DOHH2 (cell line): ENCODE data around the gene ZNF213.

Source experiments
- H3F3A ChIP-seq: fragments of 200-600 bp; sonication (generic), shearing (Covaris generic); 2 replicates; pipeline ENCODE4 v1.6.0; 2016; ENCODE audit warnings: antibody characterized with exemption, mild to moderate bottlenecking; ENCODE audit not compliant: control insufficient read depth, insufficient read depth
- H3K27ac ChIP-seq: fragments of 200-600 bp; sonication (generic); 2 replicates; pipeline ENCODE4 v1.5.1; 2014; ENCODE audit warnings: low read depth, mild to moderate bottlenecking, low read length, moderate library complexity
- H3K27me3 ChIP-seq: fragments of 200-600 bp; sonication (generic); 2 replicates; pipeline ENCODE4 v1.6.1; 2014; ENCODE audit warnings: mild to moderate bottlenecking, low read length, mixed read lengths; ENCODE audit not compliant: control insufficient read depth
- H3K36me3 ChIP-seq: fragments of 200-600 bp; sonication (generic); 2 replicates; pipeline ENCODE4 v1.6.1; 2014; ENCODE audit warnings: mild to moderate bottlenecking, low read length, moderate library complexity, mixed read lengths; ENCODE audit not compliant: control insufficient read depth
- H3K4me1 ChIP-seq: fragments of 200-600 bp; sonication (generic); 2 replicates; pipeline ENCODE4 v1.6.1; 2014; ENCODE audit warnings: mild to moderate bottlenecking, low read length, mixed read lengths; ENCODE audit not compliant: control insufficient read depth
- H3K4me2 ChIP-seq: fragments of 200-600 bp; sonication (generic); 2 replicates; pipeline ENCODE4 v1.6.0; 2014; ENCODE audit warnings: mild to moderate bottlenecking, low read length, moderate library complexity
- H3K4me3 ChIP-seq: fragments of 200-600 bp; sonication (generic); 2 replicates; pipeline ENCODE4 v1.5.1; 2014; ENCODE audit warnings: mild to moderate bottlenecking, low read length, mixed read lengths
- H3K79me2 ChIP-seq: fragments of 200-600 bp; sonication (generic); 2 replicates; pipeline ENCODE4 v1.6.1; 2014; ENCODE audit warnings: mild to moderate bottlenecking, low read length, mixed read lengths; ENCODE audit not compliant: control insufficient read depth
- H3K9me2 ChIP-seq: fragments of 200-600 bp; sonication (generic); replicated peaks from 2 replicates; pipeline ENCODE4 v1.6.1; 2014; ENCODE audit warnings: mild to moderate bottlenecking, low read length, mixed read lengths; ENCODE audit not compliant: control insufficient read depth
- H3K9me3 ChIP-seq: fragments of 200-600 bp; sonication (generic); 2 replicates; pipeline ENCODE4 v1.6.1; 2014; ENCODE audit warnings: antibody characterized with exemption, low read length, mixed read lengths; ENCODE audit not compliant: control insufficient read depth, insufficient read depth
- H4K20me1 ChIP-seq: fragments of 200-600 bp; sonication (generic); 2 replicates; pipeline ENCODE4 v1.6.0; 2014; ENCODE audit warnings: low read depth, mild to moderate bottlenecking, antibody characterized with exemption, low read length, moderate library complexity; ENCODE audit not compliant: control insufficient read depth, insufficient read depth
- CTCF ChIP-seq: fragments of 200-600 bp; sonication (generic); IDR thresholded peaks from one replicate; pipeline ENCODE4 v1.5.1; 2014; ENCODE audit warnings: antibody characterized with exemption, mild to moderate bottlenecking, low read depth, low read length; ENCODE audit not compliant: poor library complexity, severe bottlenecking
- EZH2phosphoT487 ChIP-seq: fragments of 200-600 bp; sonication (generic); IDR thresholded peaks from 2 replicates; pipeline ENCODE4 v1.6.1; 2017; ENCODE audit warnings: borderline replicate concordance, mild to moderate bottlenecking, antibody characterized with exemption, low read length, moderate library complexity, mixed read lengths

ZNF213 gene

GRCh38 chr16:3106205-3106928, 28.5 kb upstream of the ZNF213 start:
- 0 out of 2 replicates have a peak overlapping the region, but pooled peaks have one; percentile 29 for H3K27ac ChIP-seq
- H3F3A ChIP-seq, result peaks cover 5% of the 10 kb centered on the region; the same call in 1 of the 2 replicates

GRCh38 chr16:3112058-3112880, 22.6 kb upstream of the ZNF213 start, which contains the start of gene ZNF205:
Gene ZNF205, plus strand, starts transcription at chr16:3112586. Its CDS starts 845 bp downstream, at chr16:3113431.
- Histone ChIP-seq H3K27me3 (peaks cover 33% of the 10 kb centered on the region), H4K20me1 (no peaks in the 10 kb centered on the region), H3K4me3 (peak within 1 kb of the TSS; percentile 39), H3K27ac (no peak within 1 kb of the TSS), H3K4me2 (peak within 1 kb of the TSS; percentile 36; the same call in 1 of the 2 replicates), H3K36me3 (no peaks in the 10 kb centered on the region), H3F3A (no peaks in the 10 kb centered on the region), H3K9me3 (no peaks in the 10 kb centered on the region), H3K4me1 (peaks cover 3% of the 10 kb centered on the region), H3K9me2 (no peaks in the 10 kb centered on the region), H3K79me2 (no peaks in the 10 kb centered on the region)
- no peak for TF ChIP-seq CTCF
- TF ChIP-seq EZH2phosphoT487, result no peak

More at GRCh38 chr16:3106205-3106928, 28.5 kb upstream of the ZNF213 start:
- no peaks in the 10 kb centered on the region for H3K36me3 ChIP-seq
- no peaks in the 10 kb centered on the region for H3K9me3 ChIP-seq
- no peaks in the 10 kb centered on the region for H3K9me2 ChIP-seq
- no peaks in the 10 kb centered on the region for H4K20me1 ChIP-seq
- peaks cover 4% of the 10 kb centered on the region; the same call in 1 of the 2 replicates for H3K27me3 ChIP-seq
- H3K4me3 ChIP-seq, result peak overlapping the region; percentile 83
- no peak for TF ChIP-seq EZH2phosphoT487
- peak overlapping the region; percentile 85 for H3K4me2 ChIP-seq
- H3K79me2 ChIP-seq, result no peaks in the 10 kb centered on the region
- peaks cover 24% of the 10 kb centered on the region for H3K4me1 ChIP-seq

- H3K9me3 ChIP-seq, result no peaks in the 10 kb centered on the region
- no peaks in the 10 kb centered on the region for H4K20me1 ChIP-seq
- no peaks in the 10 kb centered on the region for H3K36me3 ChIP-seq
- H3K9me2 ChIP-seq, result no peaks in the 10 kb centered on the region
- no peaks in the 10 kb centered on the region for H3K4me1 ChIP-seq
- no peaks in the 10 kb centered on the region for H3F3A ChIP-seq
- no peaks in the 10 kb centered on the region for H3K79me2 ChIP-seq
- no peak for TF ChIP-seq CTCF
- H3K27me3 ChIP-seq, result peaks cover 33% of the 10 kb centered on the region
- H3K27ac ChIP-seq, result no peak overlapping the region
- peak overlapping the region; percentile 39 for H3K4me3 ChIP-seq
- H3K4me2 ChIP-seq, result peak overlapping the region; percentile 36; the same call in 1 of the 2 replicates
Measured at GRCh38 chr16:3112881-3113574, 21.8 kb upstream of the ZNF213 start.
